K562 (cell line): ENCODE measurements around the gene TTC22. TPM values are rescaled to one million over a fixed set of nuclear protein-coding genes. Genes with fewer than 3 reads are reported as not detected.

Experiments
- AFF4 ChIP-seq: sonication (generic); formaldehyde crosslinking; IDR thresholded peaks from 2 replicates; pipeline ENCODE4 v1.8.0; 2023; ENCODE audit warnings: mild to moderate bottlenecking, missing genetic modification reagents
- ARID1B ChIP-seq: fragments of 450-650 bp; IDR thresholded peaks from 2 replicates; pipeline ENCODE4 v1.6.1; 2016; ENCODE audit warnings: antibody characterized with exemption, mild to moderate bottlenecking, inconsistent platforms
- CBFA2T2 ChIP-seq: fragments of 450-650 bp; conservative IDR thresholded peaks from 2 replicates; pipeline ENCODE4 v1.6.1; 2017; ENCODE audit warnings: mild to moderate bottlenecking
- CBX3 ChIP-seq, 2 experiments: IDR thresholded peaks; 1 replicate in 1 of 2; 2 replicates in 1 of 2; pipeline ENCODE4 v1.6.1; 2012; ENCODE audit warnings: inconsistent platforms in 2 of 2, low read length in 2 of 2, borderline replicate concordance in 1 of 2, control low read depth in 1 of 2
- CLOCK ChIP-seq: fragments of 250-450 bp; sonication (Bioruptor Pico); IDR thresholded peaks from 2 replicates; pipeline ENCODE4 v1.4.0; 2020; ENCODE audit warnings: mild to moderate bottlenecking, moderate library complexity, borderline replicate concordance
- E2F5 ChIP-seq: sonication (generic); formaldehyde crosslinking; IDR thresholded peaks from 2 replicates; pipeline ENCODE4 v1.8.0; 2022; ENCODE audit warnings: mild to moderate bottlenecking, missing genetic modification reagents
- MIER1 ChIP-seq: fragments of 450-650 bp; IDR thresholded peaks from 2 replicates; pipeline ENCODE4 v1.6.1; 2016; ENCODE audit warnings: antibody characterized with exemption, mild to moderate bottlenecking, low read depth
- MLLT1 ChIP-seq, 2 experiments: fragments of 450-650 bp; IDR thresholded peaks; 2 replicates each; pipeline ENCODE4 v1.6.1; 2016
- MNT ChIP-seq, 2 experiments: fragments of 450-650 bp; conservative IDR thresholded peaks; 2 replicates each; pipeline ENCODE4 v1.6.1; 2017; ENCODE audit warnings: mild to moderate bottlenecking in 2 of 2, moderate library complexity in 2 of 2
- NONO ChIP-seq, 2 experiments: fragments of 200-400 bp in 1 of 2; fragments of 450-650 bp in 1 of 2; formaldehyde crosslinking in 1 of 2; IDR thresholded peaks; 2 replicates each; pipeline ENCODE4 v1.6.1; 2017; ENCODE audit warnings: low read depth in 2 of 2, mild to moderate bottlenecking in 2 of 2, moderate library complexity in 2 of 2, low read length in 1 of 2
- SMARCE1 ChIP-seq: fragments of 450-650 bp; IDR thresholded peaks from 2 replicates; pipeline ENCODE4 v1.7.1; 2016; ENCODE audit warnings: mild to moderate bottlenecking
- SP1 ChIP-seq: sonication (generic); formaldehyde crosslinking; IDR thresholded peaks from 2 replicates; pipeline ENCODE4 v1.8.1; 2022; ENCODE audit warnings: mild to moderate bottlenecking, missing genetic modification reagents
- STAG1 ChIP-seq: sonication (generic); formaldehyde crosslinking; IDR thresholded peaks from 2 replicates; pipeline ENCODE4 v1.5.0; 2020; ENCODE audit warnings: missing genetic modification reagents, borderline replicate concordance
- ZNF23 ChIP-seq: fragments of 250-450 bp; sonication (Bioruptor Pico); IDR thresholded peaks from 2 replicates; pipeline ENCODE4 v1.4.0; 2020; ENCODE audit warnings: mild to moderate bottlenecking
- ZNF311 ChIP-seq: fragments of 250-450 bp; sonication (Bioruptor Pico); IDR thresholded peaks from 2 replicates; pipeline ENCODE4 v1.4.0; 2020; ENCODE audit warnings: mild to moderate bottlenecking, moderate library complexity
- polyA plus RNA-seq, 8 experiments: library from polyadenylated mRNA; depleted of rRNA in 4 of 8; stranded (reverse) in 5 of 8; unstranded in 3 of 8; fragments of >200 nt; fragmentation: Nextera tagmentation in 2 of 8; fragmentation: Illumina TruSeq in 1 of 8; extraction: Ambion mirVana in 2 of 8; extraction: Trizol in 1 of 8; gene quantifications; 2 replicates each; pipeline versions ENCODE4 v1.2.1 to v1.2.3, GENCODE V29; 2011 to 2014; ENCODE audit warnings: inconsistent platforms in 1 of 8, missing spikeins in 1 of 8
- total RNA-seq, 7 experiments: library from RNA; depleted of rRNA in 6 of 7; stranded (reverse); fragments of >200 nt in 6 of 7; fragmentation: Illumina TruSeq in 2 of 7; extraction: Trizol in 2 of 7; gene quantifications; 2 replicates each; pipeline versions ENCODE4 v1.2.1 to v1.2.3, GENCODE V29; 2011 to 2021; ENCODE audit warnings: low replicate concordance in 1 of 7

The TTC22 gene
- total and polyA plus RNA-seq, 9 of the 15 experiments (the other 6 are each of a cell fraction or from before 2014, with no cell fraction given), result 0.07 TPM; not detected in 8

- TF ChIP-seq E2F5 (CRISPR knock-in tag) (no peak; the same call in 1 of the 2 replicates), AFF4 (CRISPR knock-in tag) (no peak), CBX3 (IDR thresholded peaks at IDR 0.05; ENCODE audit: borderline replicate concordance in 1 of 2, low read length in 2 of 2) (peak in 1 of 2 experiments; percentile 42; a peak in 1 of 3 replicates), MNT (conservative IDR thresholded peaks at IDR 0.05) (peak; percentile 84 to 91), MIER1 (no peak), SMARCE1 (no peak), ZNF311 (no peak), SP1 (CRISPR knock-in tag) (peak; percentile 93), ARID1B (no peak), CBFA2T2 (no peak), MLLT1 (IDR thresholded peaks at IDR 0.05) (no peak), CLOCK (no peak), ZNF23 (0 out of 2 replicates have a peak, but pooled peaks have one; percentile 29), NONO (IDR thresholded peaks at IDR 0.05; ENCODE audit: low read depth in 2 of 2, low read length in 1 of 2) (peak in 1 of 2 experiments; percentile 22; a peak in 1 of 4 replicates), STAG1 (CRISPR knock-in tag) (no peak)
Measured at GRCh38 chr1:54764133-54764921, 36.8 kb downstream of the TTC22 start, which contains the start of gene PARS2 (continued).
